NCI-H146 (cell line): Measurements from ENCODE around the gene TMEM109.

Experiments used
- DNase-seq: peaks from one replicate; lab custom pipeline; 2025; lab: John Stamatoyannopoulos, UW

The TMEM109 gene

GRCh38 chr11:60910281-60910687 lies 3.7 kb upstream of the TMEM109 start:
- no peak for DNase-seq

- no peak for DNase-seq
Measured at GRCh38 chr11:60910711-60911380, 3.1 kb upstream of the TMEM109 start.

- DNase-seq, result peak; percentile 66
Measured at GRCh38 chr11:60912223-60912850, 1.6 kb upstream of the TMEM109 start.

GRCh38 chr11:60912851-60913528 lies 968 bp upstream of the TMEM109 start:
- DNase-seq, result no peak

- peak; percentile 45 for DNase-seq
Measured at GRCh38 chr11:60914633-60915247, 782 bp downstream of the TMEM109 start.

GRCh38 chr11:60915248-60915914 lies 1.4 kb downstream of the TMEM109 start:
- no peak for DNase-seq

- no peak for DNase-seq
Measured at GRCh38 chr11:60916669-60917206, 2.8 kb downstream of the TMEM109 start.

- DNase-seq, result no peak
Measured at GRCh38 chr11:60917267-60917666, 3.3 kb downstream of the TMEM109 start.

GRCh38 chr11:60918251-60918938 lies 4.4 kb downstream of the TMEM109 start:
- no peak for DNase-seq

- no peak for DNase-seq
Measured at GRCh38 chr11:60918939-60919265, 4.9 kb downstream of the TMEM109 start.

GRCh38 chr11:60919320-60919719 lies 5.4 kb downstream of the TMEM109 start:
- DNase-seq, result no peak

GRCh38 chr11:60919956-60920355 lies 6.0 kb downstream of the TMEM109 start:
- DNase-seq, result no peak

- no peak for DNase-seq
Measured at GRCh38 chr11:60921259-60921658, 7.3 kb downstream of the TMEM109 start.

- DNase-seq, result no peak
Measured at GRCh38 chr11:60921777-60922335, 7.9 kb downstream of the TMEM109 start.

GRCh38 chr11:60922906-60923305 lies 8.9 kb downstream of the TMEM109 start:
- DNase-seq, result no peak

GRCh38 chr11:60923326-60923725 lies 9.4 kb downstream of the TMEM109 start:
- no peak for DNase-seq

GRCh38 chr11:60923800-60924109 lies 9.8 kb downstream of the TMEM109 start:
- no peak for DNase-seq

GRCh38 chr11:60924110-60924905 lies 10.3 kb downstream of the TMEM109 start, which contains the start of gene TMEM132A:
TMEM132A (plus strand) TSS chr11:60924460; CDS start chr11:60924634, 174 bp downstream.
- DNase-seq, result peak; percentile 84

- DNase-seq, result peak; percentile 80
Measured at GRCh38 chr11:60924906-60925853, 11.2 kb downstream of the TMEM109 start.
